Type B pancreatic cell (in vitro differentiated cells): Measurements from ENCODE around the gene ZSWIM8. TPM values are rescaled to one million over a fixed set of nuclear protein-coding genes. Genes with fewer than 3 reads are reported as not detected.

Experiments used
- DNase-seq: peaks from one replicate; pipeline ENCODE4 v3.0.0; 2021; ENCODE audit warnings: mixed read lengths; ENCODE audit not compliant: unreplicated experiment; ENCODE audit errors: extremely low spot score
- H3K27ac Mint-ChIP-seq: 2 replicates; pipeline ENCODE4 v1.8.0; 2021; ENCODE audit warnings: mild to moderate bottlenecking, mixed read lengths
- H3K27me3 Mint-ChIP-seq: 2 replicates; pipeline ENCODE4 v1.8.0; 2021; ENCODE audit warnings: mixed read lengths
- H3K36me3 Mint-ChIP-seq: 2 replicates; pipeline ENCODE4 v1.8.0; 2021; ENCODE audit warnings: mixed read lengths
- H3K4me1 Mint-ChIP-seq: one replicate; pipeline ENCODE4 v1.8.0; 2021; ENCODE audit warnings: mixed read lengths; ENCODE audit not compliant: unreplicated experiment
- H3K4me3 Mint-ChIP-seq: 2 replicates; pipeline ENCODE4 v1.8.0; 2021; ENCODE audit warnings: mild to moderate bottlenecking, mixed read lengths
- H3K9me3 Mint-ChIP-seq: 2 replicates; pipeline ENCODE4 v1.8.0; 2021; ENCODE audit warnings: mixed read lengths
- CTCF ChIP-seq: fragments of 200-600 bp; sonication (generic); conservative IDR thresholded peaks from 2 replicates; pipeline ENCODE4 v1.5.0; 2021; ENCODE audit warnings: antibody characterized with exemption, mild to moderate bottlenecking
- total RNA-seq: library from RNA; stranded (reverse); gene quantifications from 2 replicates; pipeline ENCODE4 v1.2.1, GENCODE V29; 2021; ENCODE audit warnings: low replicate concordance

Gene ZSWIM8
- total RNA-seq, 1 donor from 2014 or later = 139 TPM

- Mint-ChIP-seq H3K4me1 (peaks cover 7% of the 10 kb centered on the region), H3K9me3 (no peaks in the 10 kb centered on the region), H3K27ac (no peak overlapping the region), H3K36me3 (peaks cover 15% of the 10 kb centered on the region), H3K27me3 (no peaks in the 10 kb centered on the region), H3K4me3 (no peak overlapping the region)
- no peak for DNase-seq
- no peak for TF ChIP-seq CTCF
Observed at GRCh38 chr10:73847031-73847430, 61.6 kb downstream of the ZSWIM8 start.

- H3K27me3 Mint-ChIP-seq = no peaks in the 10 kb centered on the region
- peaks cover 19% of the 10 kb centered on the region for H3K36me3 Mint-ChIP-seq
- no peaks in the 10 kb centered on the region for H3K9me3 Mint-ChIP-seq
- peak; percentile 87 for DNase-seq
- no peak overlapping the region for H3K4me3 Mint-ChIP-seq
- H3K4me1 Mint-ChIP-seq = peaks cover 7% of the 10 kb centered on the region
- TF ChIP-seq CTCF = peak; percentile 99
- peak overlapping the region; percentile 36 for H3K27ac Mint-ChIP-seq
Observed at GRCh38 chr10:73848821-73849489, 63.5 kb downstream of the ZSWIM8 start.

- no peak overlapping the region for H3K27ac Mint-ChIP-seq
- H3K4me3 Mint-ChIP-seq = no peak overlapping the region
- DNase-seq = no peak
- H3K4me1 Mint-ChIP-seq = peaks cover 7% of the 10 kb centered on the region
- peaks cover 19% of the 10 kb centered on the region for H3K36me3 Mint-ChIP-seq
- H3K27me3 Mint-ChIP-seq = no peaks in the 10 kb centered on the region
- no peak for TF ChIP-seq CTCF
- H3K9me3 Mint-ChIP-seq = no peaks in the 10 kb centered on the region
Observed at GRCh38 chr10:73850211-73850610, 64.8 kb downstream of the ZSWIM8 start.

GRCh38 chr10:73850863-73851461 is 65.6 kb downstream of the ZSWIM8 start:
- Mint-ChIP-seq H3K9me3 (no peaks in the 10 kb centered on the region), H3K4me3 (peak overlapping the region; percentile 32)

More at GRCh38 chr10:73850863-73851461, 65.6 kb downstream of the ZSWIM8 start:
- no peak for DNase-seq
- Mint-ChIP-seq H3K4me1 (peaks cover 7% of the 10 kb centered on the region), H3K27me3 (no peaks in the 10 kb centered on the region), H3K36me3 (peaks cover 19% of the 10 kb centered on the region), H3K27ac (peak overlapping the region; percentile 53)
- TF ChIP-seq CTCF = no peak

Other genes with a start within 250 kb of the ZSWIM8 start
- 45.5 and 54.5 TPM in 2 replicates for gene USP54, start 194.3 kb upstream of the ZSWIM8 start, total RNA-seq
- gene MYOZ1, start 144.1 kb upstream of the ZSWIM8 start, total RNA-seq = 0.36 and 0.82 TPM in 2 replicates
- 0.27 TPM in 1 of 2 replicates, not detected in the other for gene SYNPO2L, start 129.6 kb upstream of the ZSWIM8 start, total RNA-seq
- gene AGAP5, start 87.5 kb upstream of the ZSWIM8 start, total RNA-seq = 4.7 and 10.3 TPM in 2 replicates
- gene SEC24C, start 41.2 kb upstream of the ZSWIM8 start, total RNA-seq = 75.5 and 90.3 TPM in 2 replicates
- 32.6 and 37.1 TPM in 2 replicates for gene CHCHD1, start 3.6 kb upstream of the ZSWIM8 start, total RNA-seq
- 27.1 and 33.5 TPM in 2 replicates for gene NDST2, start 26.0 kb downstream of the ZSWIM8 start, total RNA-seq
- gene CAMK2G, start 88.9 kb downstream of the ZSWIM8 start, total RNA-seq = 24.9 and 27.5 TPM in 2 replicates
- gene PLAU, start 125.5 kb downstream of the ZSWIM8 start, total RNA-seq = 3.5 and 5.5 TPM in 2 replicates
- 110 and 125 TPM in 2 replicates for gene VCL, start 212.5 kb downstream of the ZSWIM8 start, total RNA-seq